Testis (tissue), 3 donors: Measurements from ENCODE around the gene TUT4. TPM values are rescaled to one million over a fixed set of nuclear protein-coding genes. Genes with fewer than 3 reads are reported as not detected.

Experiments
- DNase-seq: peaks from one replicate; pipeline ENCODE4 v3.0.0-alpha.2; 2019
- H3K27ac ChIP-seq, 2 donors: fragments of 200-600 bp; sonication (generic); one replicate each; pipeline ENCODE4 v1.5.1; 2019
- H3K27me3 ChIP-seq: fragments of 200-600 bp; sonication (generic); one replicate; pipeline ENCODE4 v1.5.1; 2019
- H3K36me3 ChIP-seq: fragments of 200-600 bp; sonication (generic); one replicate; pipeline ENCODE4 v1.5.1; 2017; ENCODE audit warnings: low read depth; ENCODE audit errors: missing control alignments
- H3K4me1 ChIP-seq: fragments of 200-600 bp; sonication (generic); one replicate; pipeline ENCODE4 v1.5.1; 2019
- H3K4me3 ChIP-seq, 2 donors: fragments of 200-600 bp; sonication (generic); one replicate each; pipeline ENCODE4 v1.5.1; 2017 to 2019
- H3K9me3 ChIP-seq: fragments of 200-600 bp; sonication (generic); one replicate; pipeline ENCODE4 v1.5.1; 2017
- CTCF ChIP-seq, 3 experiments: fragments of 450-650 bp in 2 of 3; fragments of 200-600 bp in 1 of 3; sonication (generic) in 1 of 3; IDR thresholded peaks; one replicate each; pipeline ENCODE4 v1.5.1; 2016 to 2019; ENCODE audit warnings: antibody characterized with exemption in 3 of 3, mild to moderate bottlenecking in 2 of 3, moderate library complexity in 1 of 3
- POLR2A ChIP-seq: fragments of 450-650 bp; IDR thresholded peaks from one replicate; pipeline ENCODE4 v1.6.1; 2017; ENCODE audit warnings: antibody characterized with exemption, mild to moderate bottlenecking, moderate library complexity
- WGBS, 2 donors: methylation state at CpG; one replicate each; pipeline ENCODE4 v1.1.5; 2018; 5-methylcytosine and 5-hydroxymethylcytosine counted together
- intact Hi-C: fragments of 100-400 bp; cut with DNase I; formaldehyde crosslinking; loops from one replicate; pipeline ENCODE4 v1.15.1; 2023; ENCODE audit warnings: low total_unique reads
- polyA plus RNA-seq: library from polyadenylated mRNA; stranded (reverse); fragments of 350-450 nt; fragmentation: Illumina TruSeq; extraction: RNeasy Lipid Tissue Mini Kit (QIAGEN cat#74804); gene quantifications from one replicate; pipeline ENCODE4 v1.2.3, GENCODE V29; 2014; ENCODE audit warnings: low read depth, low replicate concordance; ENCODE audit not compliant: insufficient read depth
- total RNA-seq, 2 donors: library from RNA; depleted of rRNA; stranded (reverse); fragments of >200 nt; gene quantifications; one replicate each; pipeline ENCODE4 v1.2.3, GENCODE V29; 2016

TUT4 gene
- total and polyA plus RNA-seq, 3 donors from 2014 or later: 63.3 to 146 (median 136) TPM

- TF ChIP-seq POLR2A (no peak), CTCF (IDR thresholded peaks at IDR 0.05) (no peak)
- Histone ChIP-seq H3K36me3 (no peaks in the 10 kb centered on the region), H3K27ac (no peak overlapping the region), H3K9me3 (no peaks in the 10 kb centered on the region), H3K4me3 (no peak overlapping the region), H3K4me1 (peaks cover 2% of the 10 kb centered on the region), H3K27me3 (no peaks in the 10 kb centered on the region)
- WGBS, 2 donors: 36 to 41% methylated on average over 5 of the region's 5 CpGs
- intact Hi-C loops: no loop called here
- peak; percentile 19 for DNase-seq
Measured at GRCh38 chr1:52567943-52568342, 15.1 kb upstream of the TUT4 start.

DNA sequence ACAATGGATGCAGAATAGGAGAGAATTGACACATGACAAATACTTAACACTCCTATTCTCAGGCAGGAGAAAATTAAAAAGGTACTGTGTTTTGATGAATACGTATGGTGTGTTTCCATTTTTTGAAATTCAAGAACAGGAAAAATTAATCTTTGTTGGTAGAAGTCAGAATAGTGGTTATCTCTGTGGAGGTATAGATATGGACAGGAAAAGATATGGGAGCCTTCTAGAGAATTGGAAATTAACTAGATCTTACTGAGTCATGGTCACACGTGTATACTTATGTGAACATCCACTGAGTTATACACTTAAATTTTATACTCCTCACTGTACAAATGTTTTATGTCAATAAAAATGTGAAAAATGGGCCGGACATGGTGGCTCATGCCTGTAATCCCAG is 9.9 kb upstream of the TUT4 start:
- H3K4me3 ChIP-seq: no peak overlapping the region
- H3K4me1 ChIP-seq: peaks cover under 1% of the 10 kb centered on the region
- H3K27me3 ChIP-seq: no peaks in the 10 kb centered on the region
- no peak for TF ChIP-seq CTCF (IDR thresholded peaks at IDR 0.05)
- TF ChIP-seq POLR2A: no peak
- no peaks in the 10 kb centered on the region for H3K9me3 ChIP-seq
- intact Hi-C loops: no loop called here
- no peak for DNase-seq
- H3K27ac ChIP-seq: no peak overlapping the region
- H3K36me3 ChIP-seq: no peaks in the 10 kb centered on the region
- 92 to 93% methylated on average over 3 of the region's 3 CpGs for WGBS, 2 donors

DNA sequence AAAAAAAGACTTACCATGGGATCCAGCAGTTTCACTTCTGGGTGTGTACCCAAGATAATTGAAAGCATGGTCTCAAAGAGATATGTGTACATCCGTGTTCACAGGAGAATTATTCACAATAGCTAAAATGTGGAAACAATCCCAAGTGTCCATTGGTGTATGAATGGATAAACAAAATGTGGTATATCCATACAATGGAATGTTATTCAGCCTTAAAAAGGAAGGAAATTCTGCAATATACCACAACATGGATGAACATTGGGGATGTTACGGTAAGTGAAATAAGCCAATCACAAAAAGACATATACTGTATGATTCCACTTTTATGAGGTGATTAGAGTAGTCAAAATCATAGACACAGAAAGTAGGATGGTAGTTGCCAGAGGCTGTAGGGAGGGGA is 7.0 kb upstream of the TUT4 start:
- Histone ChIP-seq H3K27me3 (no peaks in the 10 kb centered on the region), H3K36me3 (no peaks in the 10 kb centered on the region), H3K4me3 (no peak overlapping the region), H3K27ac (no peak overlapping the region), H3K9me3 (no peaks in the 10 kb centered on the region), H3K4me1 (no peaks in the 10 kb centered on the region)
- 92 to 96% methylated on average over 2 of the region's 2 CpGs for WGBS, 2 donors
- DNase-seq: no peak
- TF ChIP-seq CTCF (IDR thresholded peaks at IDR 0.05): no peak
- TF ChIP-seq POLR2A: no peak
- intact Hi-C loops: no loop called here

DNA sequence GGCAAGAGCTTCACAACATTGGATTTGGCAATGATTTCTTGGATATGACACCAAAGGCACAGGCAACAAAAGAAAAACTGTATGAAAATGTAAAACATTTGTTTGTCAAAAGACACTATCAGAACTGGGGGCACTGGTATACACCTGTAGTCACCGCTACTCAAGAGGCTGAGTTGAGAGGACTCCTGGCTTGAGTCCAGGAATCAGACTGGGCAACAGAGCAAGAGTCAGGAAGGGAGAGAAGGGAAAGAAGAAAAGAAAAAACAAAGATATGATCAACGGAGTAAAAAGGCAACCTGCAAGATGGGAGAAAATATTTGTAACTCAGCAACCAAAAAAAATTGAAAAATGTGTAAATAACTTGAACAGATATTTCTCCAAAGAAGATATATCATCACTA is 6.0 kb upstream of the TUT4 start:
- intact Hi-C loops: no loop called here

More for the DNA sequence above, 6.0 kb upstream of the TUT4 start:
- DNase-seq: no peak
- Histone ChIP-seq H3K9me3 (no peaks in the 10 kb centered on the region), H3K4me3 (no peak overlapping the region), H3K36me3 (no peaks in the 10 kb centered on the region), H3K4me1 (no peaks in the 10 kb centered on the region), H3K27me3 (no peaks in the 10 kb centered on the region), H3K27ac (no peak overlapping the region)
- no peak for TF ChIP-seq CTCF (IDR thresholded peaks at IDR 0.05)
- no peak for TF ChIP-seq POLR2A
- 84 to 89% methylated on average over 2 of the region's 2 CpGs for WGBS, 2 donors
